ENCODE measurements around the gene MGAT4C. TPM values are rescaled to one million over a fixed set of nuclear protein-coding genes. Genes with fewer than 3 reads are reported as not detected.

The MGAT4C gene
- total RNA-seq, 2 donors from 2014 or later, result 0.14 to 0.28 TPM

GRCh38 chr12:86006727-86007126 is 249.5 kb downstream of the MGAT4C start:
- Histone ChIP-seq H3K27me3 (replicated peaks; ENCODE audit: insufficient read depth) (no peaks in the 10 kb centered on the region), H3K27ac (no peak overlapping the region), H3K9me3 (no peaks in the 10 kb centered on the region), H3K4me1 (ENCODE audit: control insufficient read depth in 1 of 2, low read depth in 2 of 2) (no peaks in the 10 kb centered on the region), H3K4me3 (no peak overlapping the region), H3K36me3 (no peaks in the 10 kb centered on the region)
- ATAC-seq (ENCODE audit: insufficient number of reproducible peaks, low FRiP score, low read depth) (no peak), DNase-seq (ENCODE audit: low spot score) (no peak)
- TF ChIP-seq CTCF (IDR thresholded peaks at IDR 0.05), result no peak

- ATAC-seq (ENCODE audit: insufficient number of reproducible peaks, low FRiP score, low read depth) (no peak), DNase-seq (ENCODE audit: low spot score) (no peak)
- no peak overlapping the region for H3K27ac ChIP-seq
- H3K4me3 ChIP-seq, result no peak overlapping the region
- H3K4me1 ChIP-seq (ENCODE audit: control insufficient read depth in 1 of 2, low read depth in 2 of 2), result no peaks in the 10 kb centered on the region
- no peaks in the 10 kb centered on the region for H3K36me3 ChIP-seq
- no peaks in the 10 kb centered on the region for H3K27me3 ChIP-seq (replicated peaks; ENCODE audit: insufficient read depth)
- no peaks in the 10 kb centered on the region for H3K9me3 ChIP-seq
- TF ChIP-seq CTCF (IDR thresholded peaks at IDR 0.05), result no peak
Observed at GRCh38 chr12:85998074-85998473, 258.1 kb downstream of the MGAT4C start.

GRCh38 chr12:85996280-85996679 is 259.9 kb downstream of the MGAT4C start:
- Histone ChIP-seq H3K9me3 (peaks cover 5% of the 10 kb centered on the region), H3K4me1 (ENCODE audit: control insufficient read depth in 1 of 2, low read depth in 2 of 2) (no peaks in the 10 kb centered on the region), H3K4me3 (no peak overlapping the region), H3K27me3 (replicated peaks; ENCODE audit: insufficient read depth) (no peaks in the 10 kb centered on the region), H3K36me3 (no peaks in the 10 kb centered on the region), H3K27ac (no peak overlapping the region)
- DNase-seq (ENCODE audit: low spot score), result no peak
- no peak for ATAC-seq (ENCODE audit: insufficient number of reproducible peaks, low FRiP score, low read depth)
- TF ChIP-seq CTCF (IDR thresholded peaks at IDR 0.05), result no peak

GRCh38 chr12:85993746-85994145 is 262.4 kb downstream of the MGAT4C start:
- no peaks in the 10 kb centered on the region for H3K27me3 ChIP-seq (replicated peaks; ENCODE audit: insufficient read depth)
- DNase-seq (ENCODE audit: low spot score), result no peak
- no peaks in the 10 kb centered on the region for H3K36me3 ChIP-seq
- no peak overlapping the region for H3K4me3 ChIP-seq
- no peaks in the 10 kb centered on the region for H3K4me1 ChIP-seq (ENCODE audit: control insufficient read depth in 1 of 2, low read depth in 2 of 2)
- H3K9me3 ChIP-seq, result peaks cover 5% of the 10 kb centered on the region
- no peak for TF ChIP-seq CTCF (IDR thresholded peaks at IDR 0.05)
- H3K27ac ChIP-seq, result no peak overlapping the region
- ATAC-seq (ENCODE audit: insufficient number of reproducible peaks, low FRiP score, low read depth), result no peak

- no peak for TF ChIP-seq CTCF (IDR thresholded peaks at IDR 0.05)
- no peak overlapping the region for H3K27ac ChIP-seq
- no peaks in the 10 kb centered on the region for H3K9me3 ChIP-seq
- H3K4me3 ChIP-seq, result no peak overlapping the region
- no peaks in the 10 kb centered on the region for H3K4me1 ChIP-seq (ENCODE audit: control insufficient read depth in 1 of 2, low read depth in 2 of 2)
- ATAC-seq (ENCODE audit: insufficient number of reproducible peaks, low FRiP score, low read depth), result no peak
- no peaks in the 10 kb centered on the region for H3K27me3 ChIP-seq (replicated peaks; ENCODE audit: insufficient read depth)
- H3K36me3 ChIP-seq, result no peaks in the 10 kb centered on the region
- no peak for DNase-seq (ENCODE audit: low spot score)
Observed at GRCh38 chr12:85985996-85986395, 270.2 kb downstream of the MGAT4C start.
